Thyroid gland (tissue), 4 donors: ENCODE results near the gene ZYG11B. TPM values are rescaled to one million over a fixed set of nuclear protein-coding genes. Genes with fewer than 3 reads are reported as not detected.

Experiments
- DNase-seq, 2 donors: peaks; one replicate each; pipeline ENCODE4 v3.0.0-alpha.2; 2019
- H3K27ac ChIP-seq, 3 donors: fragments of 200-600 bp; sonication (generic); 1 replicate in 2 of 3; 2 replicates in 1 of 3; pipeline ENCODE4 v1.5.1; 2016 to 2019; ENCODE audit warnings: mild to moderate bottlenecking in 1 of 3, moderate library complexity in 1 of 3
- H3K27me3 ChIP-seq: fragments of 200-600 bp; sonication (generic); one replicate; pipeline ENCODE4 v1.5.1; 2019
- H3K36me3 ChIP-seq, 2 donors: fragments of 200-600 bp; sonication (generic); one replicate each; pipeline ENCODE4 v1.5.1; 2016 to 2019
- H3K4me1 ChIP-seq, 2 donors: fragments of 200-600 bp; sonication (generic); one replicate each; pipeline ENCODE4 v1.5.1; 2017 to 2019
- H3K4me3 ChIP-seq, 3 donors: fragments of 200-600 bp; sonication (generic); replicated peaks in 1 of 3; 1 replicate in 2 of 3; 2 replicates in 1 of 3; pipeline ENCODE4 v1.5.1; 2016; ENCODE audit warnings: mild to moderate bottlenecking in 1 of 3
- H3K9me3 ChIP-seq: fragments of 200-600 bp; sonication (generic); one replicate; pipeline ENCODE4 v1.5.1; 2017
- POLR2A ChIP-seq, 2 donors: fragments of 450-650 bp; IDR thresholded peaks; one replicate each; pipeline ENCODE4 v1.6.1; 2017; ENCODE audit warnings: antibody characterized with exemption in 2 of 2, mild to moderate bottlenecking in 2 of 2, moderate library complexity in 1 of 2
- WGBS, 2 donors: methylation state at CpG; one replicate each; pipeline ENCODE4 v1.1.5; 2017; 5-methylcytosine and 5-hydroxymethylcytosine counted together
- intact Hi-C: fragments of 100-400 bp; cut with DNase I; formaldehyde crosslinking; loops from one replicate; pipeline ENCODE4 v1.15.1; 2023
- total RNA-seq, 4 donors: library from RNA; depleted of rRNA; stranded (reverse); fragments of >200 nt; gene quantifications; one replicate each; pipeline ENCODE4 v1.2.3, GENCODE V29; 2016
- TF ChIP-seq, protein P1 (sequence below), 6 experiments: fragments of 200-600 bp in 3 of 6; fragments of 450-650 bp in 3 of 6; sonication (generic) in 3 of 6; IDR thresholded peaks; one replicate each; pipeline ENCODE4 v1.5.1; 2016 to 2019; ENCODE audit warnings: antibody characterized with exemption in 6 of 6, mild to moderate bottlenecking in 2 of 6, inconsistent platforms in 1 of 6, moderate library complexity in 1 of 6

ZYG11B gene
- total RNA-seq, 4 donors from 2014 or later, result 64.8 to 88.2 (median 82.2) TPM

DNA sequence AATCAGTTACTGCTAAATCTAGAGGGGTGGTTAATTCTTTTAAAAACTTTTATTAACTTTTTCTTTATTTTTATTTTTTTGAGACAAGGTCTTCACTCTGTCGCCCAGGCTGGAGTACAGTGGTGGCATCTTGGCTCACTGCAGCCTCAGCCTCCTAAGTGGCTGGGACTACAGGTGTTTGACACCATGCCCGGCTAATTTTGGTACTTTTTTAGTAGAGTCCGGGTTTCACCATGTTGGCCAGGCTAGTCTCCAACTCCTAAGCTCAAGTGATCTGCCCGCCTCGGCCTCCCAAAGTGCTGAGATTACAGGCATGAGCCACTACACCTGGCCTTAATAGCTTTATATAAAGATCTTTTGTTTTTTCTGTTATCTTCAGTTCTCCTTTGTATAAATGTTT lies 11.9 kb downstream of the ZYG11B start:
- H3K27me3 ChIP-seq, result no peaks in the 10 kb centered on the region
- no peak overlapping the region for H3K4me3 ChIP-seq
- peak overlapping the region; percentile 59 to 93 (median 87) for H3K27ac ChIP-seq
- no peaks in the 10 kb centered on the region for H3K36me3 ChIP-seq
- WGBS, 2 donors, result 48 to 59% methylated on average over 5 of the region's 5 CpGs
- no peaks in the 10 kb centered on the region for H3K9me3 ChIP-seq
- intact Hi-C loops, result no loop called here
- peak; percentile 42 to 48 for DNase-seq
- TF ChIP-seq, protein P1, sequence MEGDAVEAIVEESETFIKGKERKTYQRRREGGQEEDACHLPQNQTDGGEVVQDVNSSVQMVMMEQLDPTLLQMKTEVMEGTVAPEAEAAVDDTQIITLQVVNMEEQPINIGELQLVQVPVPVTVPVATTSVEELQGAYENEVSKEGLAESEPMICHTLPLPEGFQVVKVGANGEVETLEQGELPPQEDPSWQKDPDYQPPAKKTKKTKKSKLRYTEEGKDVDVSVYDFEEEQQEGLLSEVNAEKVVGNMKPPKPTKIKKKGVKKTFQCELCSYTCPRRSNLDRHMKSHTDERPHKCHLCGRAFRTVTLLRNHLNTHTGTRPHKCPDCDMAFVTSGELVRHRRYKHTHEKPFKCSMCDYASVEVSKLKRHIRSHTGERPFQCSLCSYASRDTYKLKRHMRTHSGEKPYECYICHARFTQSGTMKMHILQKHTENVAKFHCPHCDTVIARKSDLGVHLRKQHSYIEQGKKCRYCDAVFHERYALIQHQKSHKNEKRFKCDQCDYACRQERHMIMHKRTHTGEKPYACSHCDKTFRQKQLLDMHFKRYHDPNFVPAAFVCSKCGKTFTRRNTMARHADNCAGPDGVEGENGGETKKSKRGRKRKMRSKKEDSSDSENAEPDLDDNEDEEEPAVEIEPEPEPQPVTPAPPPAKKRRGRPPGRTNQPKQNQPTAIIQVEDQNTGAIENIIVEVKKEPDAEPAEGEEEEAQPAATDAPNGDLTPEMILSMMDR (IDR thresholded peaks at IDR 0.05), result no peak
- TF ChIP-seq POLR2A (IDR thresholded peaks at IDR 0.05), result no peak
- H3K4me1 ChIP-seq, result peaks cover 56 to 75% of the 10 kb centered on the region in 2 donors

DNA sequence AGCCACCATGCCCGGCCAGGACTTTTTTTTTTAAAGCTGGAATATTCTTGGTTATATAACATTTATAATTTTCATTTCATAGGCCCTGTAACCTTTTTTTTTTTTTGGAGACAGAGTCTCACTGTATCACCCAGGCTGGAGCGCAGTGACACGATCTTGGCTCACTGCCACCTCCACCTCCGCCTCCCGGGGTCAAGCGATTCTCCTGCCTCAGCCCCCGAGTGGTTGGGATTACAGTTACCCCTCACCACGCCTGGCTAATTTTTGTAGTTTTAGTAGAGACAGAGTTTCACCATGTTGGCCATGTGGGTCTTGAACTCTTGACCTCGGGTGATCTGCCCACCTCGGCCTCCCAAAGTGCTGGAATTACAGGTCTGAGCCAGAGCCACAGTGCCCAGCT lies 12.6 kb downstream of the ZYG11B start:
- Histone ChIP-seq H3K4me1 (peaks cover 54 to 68% of the 10 kb centered on the region in 2 donors), H3K27ac (peak overlapping the region; percentile 59 to 93 (median 87)), H3K36me3 (no peaks in the 10 kb centered on the region), H3K9me3 (no peaks in the 10 kb centered on the region), H3K27me3 (no peaks in the 10 kb centered on the region), H3K4me3 (no peak overlapping the region)
- TF ChIP-seq, protein P1 (IDR thresholded peaks at IDR 0.05), result no peak
- TF ChIP-seq POLR2A (IDR thresholded peaks at IDR 0.05), result no peak
- intact Hi-C loops, result no loop called here
- DNase-seq, result peak; percentile 69 to 78
- WGBS, 2 donors, result 41 to 46% methylated on average over 9 to 10 of the region's 10 CpGs

DNA sequence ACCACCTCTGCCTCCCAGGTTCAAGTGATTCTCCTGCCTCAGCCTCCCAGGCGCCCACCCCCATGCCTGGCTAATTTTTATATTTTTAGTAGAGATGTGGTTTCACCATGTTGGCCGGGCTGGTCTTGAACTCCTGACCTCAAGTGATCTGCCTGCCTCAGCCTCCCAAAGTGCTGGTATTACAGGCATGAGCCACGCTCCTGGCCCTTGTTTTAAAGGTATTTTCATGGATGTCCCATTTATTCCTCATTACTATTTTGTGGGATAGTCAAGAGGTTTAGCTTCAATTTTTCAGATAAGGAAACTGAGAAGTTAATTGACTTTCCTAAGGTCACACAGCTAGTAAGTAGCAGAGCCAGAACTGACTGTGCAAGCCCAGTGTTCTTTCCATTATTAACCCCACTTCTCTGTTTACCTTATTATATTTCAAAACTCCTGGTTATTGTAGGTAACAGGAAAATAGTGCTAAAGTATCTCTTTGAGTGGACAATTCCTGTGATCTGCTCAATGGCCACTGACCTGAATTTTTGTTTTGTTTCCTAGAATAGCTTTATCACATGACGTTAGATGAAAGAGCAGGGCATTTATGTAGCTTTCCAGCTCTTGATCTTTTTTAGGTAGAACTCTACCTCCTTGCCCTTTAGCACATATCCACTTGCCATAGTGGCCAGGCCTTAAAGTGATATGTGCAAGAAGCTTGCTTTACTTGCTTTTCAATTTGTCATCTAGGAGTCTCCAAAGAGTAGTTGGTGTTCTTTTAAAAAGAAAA lies 13.6 kb downstream of the ZYG11B start:
- peak in 1 of 2 donors; percentile 17 for TF ChIP-seq POLR2A (IDR thresholded peaks at IDR 0.05)
- TF ChIP-seq, protein P1 (IDR thresholded peaks at IDR 0.05), result peak in 1 of 6 experiments; percentile 22
- Histone ChIP-seq H3K27me3 (no peaks in the 10 kb centered on the region), H3K27ac (peak overlapping the region; percentile 59 to 93 (median 87)), H3K4me3 (no peak overlapping the region), H3K4me1 (peaks cover 49 to 67% of the 10 kb centered on the region in 2 donors), H3K9me3 (no peaks in the 10 kb centered on the region), H3K36me3 (no peaks in the 10 kb centered on the region)
- intact Hi-C loops, result no loop called here
- 67 to 70% methylated on average over 4 of the region's 4 CpGs for WGBS, 2 donors
- peak in 1 of 2 donors; percentile 27 for DNase-seq

DNA sequence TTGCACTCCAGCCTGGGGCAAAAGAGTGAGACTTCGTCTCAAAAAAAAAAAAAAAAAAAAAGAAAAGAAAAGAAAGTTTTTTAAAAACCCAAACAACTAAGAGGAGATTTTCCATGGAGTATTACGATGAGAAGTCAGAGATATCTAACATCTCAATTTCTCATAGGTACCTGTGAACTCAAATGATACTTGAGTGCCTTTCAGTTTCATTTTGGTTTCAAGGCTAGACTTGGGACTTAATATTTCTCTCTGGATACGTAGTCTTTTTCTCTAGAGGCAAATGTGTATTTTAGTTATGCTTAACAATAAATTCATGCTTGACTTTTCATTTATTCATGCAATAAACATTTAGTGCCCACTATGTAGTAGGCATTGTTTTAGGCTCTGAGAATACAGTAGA lies 15.0 kb downstream of the ZYG11B start:
- no peak for DNase-seq
- WGBS, 2 donors, result 84 to 92% methylated on average over 3 of the region's 3 CpGs
- intact Hi-C loops, result no loop called here
- Histone ChIP-seq H3K36me3 (no peaks in the 10 kb centered on the region), H3K9me3 (no peaks in the 10 kb centered on the region), H3K4me3 (no peak overlapping the region), H3K4me1 (peaks cover 45 to 68% of the 10 kb centered on the region in 2 donors), H3K27me3 (no peaks in the 10 kb centered on the region), H3K27ac (peak overlapping the region in 2 of 3 donors; percentile 6 to 93)
- TF ChIP-seq POLR2A (IDR thresholded peaks at IDR 0.05), result no peak
- TF ChIP-seq, protein P1 (IDR thresholded peaks at IDR 0.05), result no peak

DNA sequence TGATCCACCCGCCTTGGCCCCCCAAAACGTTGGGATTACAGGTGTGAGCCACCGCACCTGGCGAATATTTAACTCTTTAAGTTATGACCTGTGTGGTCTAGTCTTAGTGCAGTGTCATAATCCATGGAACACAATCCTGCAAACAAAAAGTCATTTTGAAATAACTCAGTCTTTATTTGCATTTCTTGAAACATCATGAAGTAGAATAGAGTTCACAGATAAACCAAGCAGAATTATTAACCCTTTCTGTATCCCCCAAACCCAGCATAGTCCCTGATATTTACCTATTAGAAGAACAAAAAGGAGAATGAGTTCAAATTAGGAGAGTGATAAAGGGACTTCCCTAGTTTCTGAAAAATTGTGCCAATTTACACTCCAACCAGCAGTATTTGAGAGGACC lies 19.9 kb downstream of the ZYG11B start:
- no peaks in the 10 kb centered on the region for H3K9me3 ChIP-seq
- no peak overlapping the region for H3K4me3 ChIP-seq
- DNase-seq, result no peak
- peaks cover 39 to 67% of the 10 kb centered on the region in 2 donors for H3K4me1 ChIP-seq
- H3K27ac ChIP-seq, result no peak overlapping the region
- intact Hi-C loops, result no loop called here
- TF ChIP-seq, protein P1 (IDR thresholded peaks at IDR 0.05), result no peak
- TF ChIP-seq POLR2A (IDR thresholded peaks at IDR 0.05), result no peak
- H3K36me3 ChIP-seq, result no peaks in the 10 kb centered on the region
- no peaks in the 10 kb centered on the region for H3K27me3 ChIP-seq
- WGBS, 2 donors, result 90 to 94% methylated on average over 4 of the region's 4 CpGs
